Astrocyte (in vitro differentiated cells and primary cell): ENCODE measurements around the gene PTPRN2. TPM values are rescaled to one million over a fixed set of nuclear protein-coding genes. Genes with fewer than 3 reads are reported as not detected.

ENCODE experiments used
- DNase-seq: peaks from one replicate; pipeline ENCODE4 v3.0.0-alpha.2; 2010; ENCODE audit warnings: low read depth
- FAIRE-seq: peaks from 2 replicates; lab custom pipeline; 2011; peaks lifted over from hg19 to GRCh38; lab: Jason Lieb, UNC
- H2AFZ ChIP-seq: 2 replicates; pipeline ENCODE4 v1.6.0; 2012; ENCODE audit warnings: low read depth, low read length, inconsistent platforms
- H3K27ac ChIP-seq: 2 replicates; pipeline ENCODE4 v1.5.1; 2011; ENCODE audit warnings: low read depth, low read length, inconsistent platforms
- H3K27me3 ChIP-seq: 2 replicates; pipeline ENCODE4 v1.6.0; 2011; ENCODE audit warnings: low read length, inconsistent platforms; ENCODE audit not compliant: insufficient read depth
- H3K36me3 ChIP-seq: 2 replicates; pipeline ENCODE4 v1.5.1; 2011; ENCODE audit warnings: low read length, inconsistent platforms; ENCODE audit not compliant: insufficient read depth
- H3K4me1 ChIP-seq: 2 replicates; pipeline ENCODE4 v1.5.1; 2011; ENCODE audit warnings: low read length, inconsistent platforms; ENCODE audit not compliant: insufficient read depth
- H3K4me2 ChIP-seq: 2 replicates; pipeline ENCODE4 v1.6.0; 2012; ENCODE audit warnings: low read length, inconsistent platforms
- H3K4me3 ChIP-seq: 2 replicates; pipeline ENCODE4 v1.5.1; 2011; ENCODE audit warnings: low read depth, mild to moderate bottlenecking, low read length, inconsistent platforms; ENCODE audit not compliant: insufficient read depth
- H3K79me2 ChIP-seq: 2 replicates; pipeline ENCODE4 v1.6.0; 2012; ENCODE audit warnings: mild to moderate bottlenecking, low read length, inconsistent platforms; ENCODE audit not compliant: insufficient read depth
- H3K9ac ChIP-seq: 2 replicates; pipeline ENCODE4 v1.6.0; 2012; ENCODE audit warnings: mild to moderate bottlenecking, low read length, inconsistent platforms
- H3K9me3 ChIP-seq: 2 replicates; pipeline ENCODE4 v1.5.1; 2012; ENCODE audit warnings: low read depth, mild to moderate bottlenecking, low read length, inconsistent platforms; ENCODE audit not compliant: insufficient read depth
- H4K20me1 ChIP-seq: 2 replicates; pipeline ENCODE4 v1.6.0; 2012; ENCODE audit warnings: low read length, inconsistent platforms; ENCODE audit not compliant: insufficient read depth
- H3K27ac Mint-ChIP-seq: one replicate; pipeline ENCODE4 v1.8.0; 2021; ENCODE audit warnings: mild to moderate bottlenecking, mixed read lengths; ENCODE audit not compliant: unreplicated experiment
- H3K27me3 Mint-ChIP-seq: one replicate; pipeline ENCODE4 v1.8.0; 2021; ENCODE audit warnings: low read depth, mixed read lengths; ENCODE audit not compliant: unreplicated experiment
- H3K36me3 Mint-ChIP-seq: one replicate; pipeline ENCODE4 v1.8.0; 2021; ENCODE audit warnings: low read depth, mixed read lengths; ENCODE audit not compliant: unreplicated experiment
- H3K4me1 Mint-ChIP-seq: one replicate; pipeline ENCODE4 v1.8.0; 2021; ENCODE audit warnings: low read depth, mixed read lengths; ENCODE audit not compliant: unreplicated experiment
- H3K4me3 Mint-ChIP-seq: one replicate; pipeline ENCODE4 v1.8.0; 2021; ENCODE audit warnings: mild to moderate bottlenecking, moderate library complexity, mixed read lengths; ENCODE audit not compliant: unreplicated experiment
- H3K9me3 Mint-ChIP-seq: one replicate; pipeline ENCODE4 v1.8.0; 2021; ENCODE audit warnings: mild to moderate bottlenecking, mixed read lengths; ENCODE audit not compliant: unreplicated experiment
- CTCF ChIP-seq: IDR thresholded peaks from 2 replicates; pipeline ENCODE4 v1.5.1; 2011; ENCODE audit warnings: low read depth, mild to moderate bottlenecking, inconsistent platforms, low read length, moderate library complexity; ENCODE audit not compliant: insufficient read depth
- EZH2 ChIP-seq: IDR thresholded peaks from 2 replicates; pipeline ENCODE4 v1.6.1; 2012; ENCODE audit warnings: mild to moderate bottlenecking, low read length, inconsistent platforms; ENCODE audit not compliant: insufficient read depth
- total RNA-seq: library from RNA; stranded (reverse); gene quantifications from 2 replicates; pipeline ENCODE4 v1.2.1, GENCODE V29; 2021

Gene PTPRN2
- total RNA-seq, 1 donor from 2014 or later: 0.09 TPM

DNA sequence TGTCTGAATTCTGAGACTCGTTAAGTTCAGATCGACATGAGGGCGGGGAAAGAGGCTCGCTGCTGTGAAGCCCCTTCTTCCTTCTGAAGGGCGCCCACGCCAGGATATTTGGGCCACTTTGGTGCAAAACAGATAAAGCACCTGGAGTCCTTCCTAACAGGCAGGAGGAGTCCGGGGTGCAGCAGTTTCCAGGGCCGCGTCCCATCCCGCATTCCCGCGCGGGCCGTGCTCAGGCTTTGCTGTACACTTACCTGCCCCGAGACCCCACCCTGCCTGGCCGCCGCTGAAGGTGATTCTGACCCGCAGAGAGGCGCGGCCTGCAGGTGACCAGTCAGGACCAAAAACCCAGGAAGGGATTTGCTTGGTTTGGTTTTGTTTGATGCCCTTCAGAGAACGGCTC, 454.6 kb downstream of the PTPRN2 start:
- H3K27me3 Mint-ChIP-seq: no peaks in the 10 kb centered on the region
- no peak for DNase-seq
- peaks cover 4% of the 10 kb centered on the region for H3K9me3 Mint-ChIP-seq
- H3K4me2 ChIP-seq: no peak overlapping the region
- no peaks in the 10 kb centered on the region for H3K36me3 Mint-ChIP-seq
- no peak overlapping the region for H2AFZ ChIP-seq
- H3K27ac Mint-ChIP-seq: no peak overlapping the region
- H3K4me1 Mint-ChIP-seq: no peaks in the 10 kb centered on the region
- H3K27me3 ChIP-seq: no peaks in the 10 kb centered on the region
- TF ChIP-seq EZH2 (no peak), CTCF (no peak)
- H3K36me3 ChIP-seq: no peaks in the 10 kb centered on the region
- H3K9me3 ChIP-seq: peaks cover 51% of the 10 kb centered on the region
- FAIRE-seq: no peak
- H3K4me3 ChIP-seq: no peak overlapping the region
- H3K9ac ChIP-seq: no peak overlapping the region
- H3K27ac ChIP-seq: no peak overlapping the region
- no peaks in the 10 kb centered on the region for H3K79me2 ChIP-seq
- H3K4me3 Mint-ChIP-seq: no peak overlapping the region
- H3K4me1 ChIP-seq: no peaks in the 10 kb centered on the region
- H4K20me1 ChIP-seq: no peaks in the 10 kb centered on the region

DNA sequence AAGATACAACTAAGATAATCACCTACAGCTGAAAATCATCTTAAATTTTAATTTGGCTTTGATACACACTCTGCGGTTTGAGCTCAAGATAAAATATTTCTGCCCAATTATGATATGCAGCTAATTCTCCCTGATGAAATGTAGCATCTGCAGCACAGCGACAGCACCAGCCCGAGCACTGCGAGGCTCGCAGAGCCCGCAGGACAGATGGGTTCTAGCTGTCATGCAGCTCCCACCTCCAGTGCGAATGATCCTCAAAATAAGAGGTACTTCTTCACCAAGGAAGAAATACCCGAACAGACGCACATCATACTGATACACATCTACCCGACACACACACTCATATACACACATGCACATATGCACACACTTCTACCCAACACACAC, 457.6 kb downstream of the PTPRN2 start:
- Histone ChIP-seq H3K9me3 (peaks cover 41% of the 10 kb centered on the region), H2AFZ (no peak overlapping the region), H3K4me3 (no peak overlapping the region), H3K36me3 (no peaks in the 10 kb centered on the region), H3K79me2 (no peaks in the 10 kb centered on the region), H3K9ac (no peak overlapping the region), H3K4me2 (no peak overlapping the region), H3K27me3 (no peaks in the 10 kb centered on the region), H3K4me1 (no peaks in the 10 kb centered on the region), H4K20me1 (no peaks in the 10 kb centered on the region), H3K27ac (no peak overlapping the region)
- no peaks in the 10 kb centered on the region for H3K4me1 Mint-ChIP-seq
- no peak for FAIRE-seq
- H3K27ac Mint-ChIP-seq: no peak overlapping the region
- TF ChIP-seq CTCF (no peak), EZH2 (no peak)
- DNase-seq: no peak
- no peaks in the 10 kb centered on the region for H3K36me3 Mint-ChIP-seq
- H3K27me3 Mint-ChIP-seq: no peaks in the 10 kb centered on the region
- no peak overlapping the region for H3K4me3 Mint-ChIP-seq
- peaks cover 8% of the 10 kb centered on the region for H3K9me3 Mint-ChIP-seq

- no peak overlapping the region for H3K4me2 ChIP-seq
- TF ChIP-seq EZH2 (no peak), CTCF (no peak)
- FAIRE-seq (peak; percentile 50), DNase-seq (no peak)
- H3K9ac ChIP-seq: no peak overlapping the region
- H3K4me3 ChIP-seq: no peak overlapping the region
- H3K36me3 Mint-ChIP-seq: no peaks in the 10 kb centered on the region
- H3K36me3 ChIP-seq: no peaks in the 10 kb centered on the region
- H3K9me3 Mint-ChIP-seq: peaks cover 10% of the 10 kb centered on the region
- peaks cover 41% of the 10 kb centered on the region for H3K9me3 ChIP-seq
- no peaks in the 10 kb centered on the region for H3K27me3 ChIP-seq
- no peaks in the 10 kb centered on the region for H3K27me3 Mint-ChIP-seq
- H3K79me2 ChIP-seq: no peaks in the 10 kb centered on the region
- H3K27ac ChIP-seq: no peak overlapping the region
- H2AFZ ChIP-seq: no peak overlapping the region
- no peaks in the 10 kb centered on the region for H4K20me1 ChIP-seq
- no peaks in the 10 kb centered on the region for H3K4me1 Mint-ChIP-seq
- H3K27ac Mint-ChIP-seq: no peak overlapping the region
- no peak overlapping the region for H3K4me3 Mint-ChIP-seq
- no peaks in the 10 kb centered on the region for H3K4me1 ChIP-seq
These were observed 458.3 kb downstream of the PTPRN2 start for GRCh38 chr7:158129037-158130022.
